Stimulated activated CD8-positive, alpha-beta memory T cell treated with anti-CD3 and anti-CD28 coated beads, Interleukin-15, amount 100 ng/mL, for 4 hours (primary cell): Measurements from ENCODE around the gene DVL1.
"Not testable (repeated sequence)": the region's sequence is repeated elsewhere in the genome, so short reads cannot be mapped to it uniquely, and the experiment has no call there.

Experiments
- DNase-seq, 2 donors: peaks; one replicate each; pipeline ENCODE4 v3.0.0-alpha.2; 2020; ENCODE audit warnings: low read depth in 2 of 2

DVL1 gene

DNA sequence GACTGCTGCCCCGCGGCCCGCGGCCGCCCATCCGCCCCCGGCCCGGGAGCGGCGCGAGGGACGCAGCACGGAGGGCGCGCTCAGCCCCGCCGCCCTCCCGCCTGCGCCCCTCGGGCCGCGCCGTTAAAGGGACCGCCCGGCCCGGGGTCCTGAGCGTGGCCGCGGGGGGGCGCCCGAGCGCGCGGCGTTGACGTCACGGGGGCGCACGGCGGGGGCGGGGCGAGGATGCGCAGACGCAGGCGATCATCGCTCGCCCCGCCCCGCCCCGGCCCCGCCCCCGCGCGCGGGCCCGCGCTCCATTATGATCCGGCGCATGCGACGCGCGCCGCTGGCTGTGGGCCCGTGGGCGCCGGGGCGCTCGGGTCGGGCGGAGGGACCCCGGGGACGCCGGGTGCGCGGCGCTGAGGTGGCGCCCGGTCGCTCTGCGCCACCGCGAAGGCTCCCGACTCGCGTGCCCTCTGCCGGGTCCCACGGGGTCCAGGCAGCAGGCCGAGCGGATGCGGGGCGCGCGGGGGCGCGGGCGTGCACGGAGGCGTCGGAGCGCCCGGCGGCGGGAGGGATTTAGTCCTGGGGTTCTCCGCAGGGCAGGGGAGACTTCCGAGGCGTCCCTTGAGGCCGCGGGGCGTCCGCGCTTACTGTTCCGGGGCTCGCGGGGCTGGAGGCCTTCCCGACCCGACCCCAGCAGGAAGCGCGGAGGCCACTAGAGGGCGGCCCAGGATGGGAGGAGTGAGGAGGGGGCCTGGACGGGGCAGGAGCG, at the start of gene DVL1:
Gene DVL1, minus strand, starts transcription at position 163 of the 757 bp plus-strand sequence. CDS start 353 bp downstream, outside the sequence.
- peak; percentile 24 to 45 for DNase-seq

- DNase-seq: no peak
Measured at GRCh38 chr1:1398677-1399186, 49.5 kb upstream of the DVL1 start.

GRCh38 chr1:1397839-1398523, 48.8 kb upstream of the DVL1 start:
- no peak for DNase-seq

DNA sequence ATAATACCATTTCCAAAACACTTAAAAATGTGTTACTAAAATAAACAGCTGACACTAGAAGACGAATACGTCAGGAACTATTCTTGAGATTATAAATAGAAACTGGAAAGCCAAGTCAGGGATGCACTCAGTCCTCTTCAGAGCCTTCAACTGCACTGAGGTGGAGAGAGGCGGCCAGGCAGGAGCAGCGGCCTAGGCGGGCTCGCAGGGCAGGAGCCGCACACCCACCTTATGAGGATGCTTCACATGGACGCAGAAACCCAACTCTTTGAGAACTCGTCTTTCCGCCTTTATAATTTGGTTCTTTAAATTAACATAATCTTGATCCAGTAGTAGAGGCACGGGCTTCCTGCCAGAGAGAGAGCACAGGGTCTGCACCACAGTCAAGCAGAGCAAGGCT, 45.9 kb upstream of the DVL1 start:
- no peak for DNase-seq

DNA sequence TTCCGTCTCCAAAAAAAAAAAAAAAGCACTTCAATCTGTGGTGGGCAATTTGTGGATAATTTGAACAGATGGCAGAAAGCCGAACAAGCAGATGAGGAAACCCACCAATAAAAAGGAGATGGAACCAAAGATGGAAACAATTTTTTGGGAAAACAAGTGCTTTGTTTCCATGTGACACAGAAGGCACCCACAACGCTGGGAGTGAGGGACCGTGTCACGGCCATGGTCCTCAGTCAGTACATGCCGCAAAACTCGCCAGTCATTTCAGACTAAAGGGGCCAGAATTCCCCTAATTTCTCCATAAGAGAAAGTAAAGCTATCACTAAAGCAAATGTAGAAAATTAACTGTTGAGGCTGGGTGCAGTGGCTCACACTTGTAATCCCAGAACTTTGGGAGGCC, 44.9 kb upstream of the DVL1 start:
- no peak for DNase-seq

DNA sequence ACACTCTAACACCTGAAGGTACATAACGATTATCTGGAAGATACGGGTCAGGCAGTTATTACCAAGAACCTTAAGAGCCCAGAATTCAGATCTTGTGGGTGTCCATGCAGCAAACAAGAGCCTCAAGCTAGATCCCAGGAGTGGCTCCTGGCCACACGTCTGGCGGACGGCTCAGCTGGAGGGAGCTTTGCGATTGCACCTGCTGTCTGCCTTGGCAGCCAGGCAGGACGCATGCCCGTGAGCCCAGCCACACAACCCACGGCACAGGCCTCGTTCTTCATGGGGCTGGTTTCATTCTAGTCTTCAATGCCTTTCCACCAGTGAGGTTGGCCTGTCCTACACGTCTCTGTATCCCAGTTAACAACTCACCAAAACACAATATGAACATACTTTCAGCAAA, 44.2 kb upstream of the DVL1 start:
- DNase-seq: no peak

DNA sequence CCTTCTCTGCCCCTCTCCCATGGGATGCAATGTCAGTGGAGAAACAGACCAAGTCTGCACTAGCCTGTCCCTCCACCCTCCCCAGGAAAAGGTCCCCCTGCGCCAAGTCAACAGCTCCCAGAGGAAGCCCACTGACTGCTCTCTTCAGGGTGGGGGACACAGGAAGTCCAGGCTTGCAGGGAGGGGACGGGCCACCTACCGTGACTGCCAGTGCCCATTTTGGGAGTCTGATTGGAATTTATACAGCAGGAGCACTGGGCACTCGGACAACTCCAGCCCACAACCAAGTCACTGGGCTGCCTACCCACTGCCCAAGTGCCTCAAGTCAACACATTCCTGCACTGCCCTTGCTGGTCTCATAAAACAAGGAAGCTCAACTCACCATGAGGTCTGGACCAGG, 43.8 kb upstream of the DVL1 start:
- DNase-seq: no peak

DNA sequence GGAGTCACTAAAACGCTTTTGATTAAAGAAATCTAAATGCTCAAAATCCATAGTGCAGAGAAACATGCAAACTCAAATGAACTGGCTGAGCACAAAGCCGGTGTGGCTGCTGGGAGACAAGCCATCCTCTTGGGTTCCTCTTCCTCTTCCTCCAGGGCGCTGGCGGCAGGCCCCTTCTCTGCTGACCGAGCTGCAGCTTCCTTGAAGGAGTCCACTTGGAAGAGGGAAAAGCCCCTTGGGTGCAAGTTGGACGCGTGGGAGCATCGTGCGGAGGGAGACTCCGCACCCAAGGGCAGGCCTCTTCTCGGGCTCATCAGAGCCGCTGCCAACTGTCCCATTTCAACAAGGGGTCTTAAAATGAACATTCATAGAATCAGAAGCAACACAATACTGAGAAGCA, 42.0 kb upstream of the DVL1 start:
- DNase-seq: no peak

DNA sequence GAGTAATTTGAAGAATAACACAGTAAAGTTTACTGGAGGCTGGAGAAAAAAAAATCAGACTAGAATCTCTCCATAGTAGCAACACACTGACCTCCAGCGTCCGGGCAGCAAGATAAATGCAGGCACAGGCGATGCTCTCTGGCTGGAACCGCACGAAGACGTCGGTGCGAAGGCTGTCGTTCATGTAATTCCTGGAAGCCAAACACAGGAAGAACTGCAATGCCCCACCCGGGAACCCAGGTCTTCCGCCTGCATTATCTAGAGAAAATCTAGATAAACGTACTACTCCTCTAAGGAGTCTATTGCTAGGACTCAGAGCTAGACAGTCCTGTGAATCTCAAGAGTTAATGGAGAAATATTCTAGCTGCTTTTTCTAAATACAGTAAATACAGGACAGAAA, 41.5 kb upstream of the DVL1 start:
- no peak for DNase-seq

DNA sequence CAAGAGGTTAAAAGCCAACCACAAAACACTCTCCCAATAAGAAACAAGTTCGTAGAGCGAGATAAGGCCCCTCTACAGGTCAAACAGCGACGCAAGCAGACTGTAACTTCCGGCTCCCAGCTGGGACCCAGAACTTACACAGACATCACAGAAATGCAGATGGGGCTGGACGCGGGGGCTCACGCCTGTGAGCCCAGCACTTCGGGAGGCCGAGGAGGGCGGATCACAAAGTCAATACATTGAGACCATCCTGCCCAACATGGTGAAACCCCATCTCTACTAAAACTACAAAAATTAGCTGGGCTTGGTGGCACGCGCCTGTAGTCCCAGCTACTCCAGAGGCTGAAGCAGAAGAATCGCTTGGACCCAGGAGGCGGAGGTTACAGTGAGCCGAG, 38.9 kb upstream of the DVL1 start:
- DNase-seq: no peak

DNA sequence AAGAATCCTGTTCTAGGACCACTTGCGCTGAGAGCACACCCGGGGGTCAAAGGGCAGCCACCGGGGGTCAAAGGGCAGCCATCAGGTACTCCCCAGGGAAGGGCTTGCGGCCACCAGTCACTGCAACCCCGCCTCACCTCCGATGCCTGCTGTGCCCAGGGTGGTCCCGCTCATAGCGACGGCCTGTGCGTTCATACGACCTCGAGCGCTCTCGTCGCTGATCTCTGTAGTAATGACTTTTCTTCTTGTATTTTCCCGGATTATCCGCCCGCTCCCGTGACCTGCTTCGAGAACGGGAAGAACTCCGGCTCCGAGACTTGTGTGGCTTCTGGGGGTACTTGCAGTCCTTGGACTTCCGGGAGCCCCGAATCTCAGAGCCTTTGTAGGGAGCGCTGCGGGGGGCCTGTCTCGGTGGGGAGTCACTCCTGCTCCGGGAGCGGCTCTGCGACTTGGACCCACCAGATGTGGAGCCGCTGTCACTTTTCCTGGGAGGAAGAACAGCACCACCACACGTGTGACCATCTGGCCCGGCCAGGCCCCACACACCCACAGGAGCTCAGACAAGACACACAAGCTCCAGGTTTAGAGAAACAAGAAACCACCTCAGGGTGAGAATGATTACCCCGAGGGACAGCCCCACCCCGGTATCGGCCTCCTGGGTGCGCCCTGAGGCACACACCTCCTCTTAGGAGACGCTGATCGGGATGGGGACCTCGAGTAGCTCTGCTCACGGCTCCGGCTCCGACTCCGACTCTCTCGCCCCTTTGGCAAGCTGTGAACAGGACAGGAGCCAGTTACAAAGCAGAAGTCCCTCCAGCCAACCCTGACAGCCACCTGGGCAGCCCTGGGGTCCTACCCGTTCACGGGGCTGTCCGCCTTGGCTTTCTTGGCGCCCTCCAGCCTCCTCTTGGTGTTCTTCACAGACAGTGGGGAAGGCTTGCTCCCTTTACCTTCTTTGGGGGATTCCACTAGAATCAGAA, 38.2 kb upstream of the DVL1 start:
- DNase-seq: no peak

GRCh38 chr1:1385931-1386330, 36.7 kb upstream of the DVL1 start:
- no peak for DNase-seq

DNA sequence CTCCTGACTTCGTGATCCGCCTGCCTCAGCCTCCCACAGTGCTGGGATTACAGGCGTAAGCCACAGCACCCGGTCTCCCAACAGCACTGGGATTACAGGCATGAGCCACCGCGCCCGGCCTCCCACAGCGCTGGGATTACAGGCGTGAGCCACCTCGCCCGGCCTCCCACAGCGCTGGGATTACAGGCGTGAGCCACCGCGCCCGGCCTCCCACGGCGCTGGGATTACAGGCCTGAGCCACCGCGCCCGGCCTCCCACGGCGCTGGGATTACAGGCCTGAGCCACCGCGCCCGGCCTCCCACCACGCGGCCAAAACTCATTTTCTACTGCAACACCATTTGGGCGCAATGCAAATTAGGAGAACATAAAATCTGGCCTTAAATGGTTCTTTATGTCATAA, 36.1 kb upstream of the DVL1 start:
- not testable (repeated sequence) for DNase-seq

DNA sequence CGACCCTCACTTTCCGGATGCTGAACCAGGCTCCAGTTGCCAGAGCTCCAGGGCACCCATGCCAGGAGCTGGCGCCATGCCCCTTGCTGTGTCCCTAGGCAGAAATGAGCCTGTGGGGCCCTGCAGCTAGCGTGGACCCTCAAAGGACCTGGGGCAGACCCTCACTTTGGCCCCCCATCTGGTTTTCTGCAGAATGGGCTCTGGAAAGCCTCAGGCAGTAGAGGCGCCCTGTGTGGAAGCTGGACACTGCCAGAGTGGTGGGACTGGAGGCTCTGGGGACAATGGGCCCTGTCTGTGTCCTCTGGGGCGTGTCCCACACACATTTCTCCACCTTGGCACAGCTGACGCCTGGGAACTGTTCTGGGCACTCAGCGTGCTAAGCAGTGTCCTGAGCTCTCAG, 32.1 kb upstream of the DVL1 start:
- DNase-seq: no peak

DNA sequence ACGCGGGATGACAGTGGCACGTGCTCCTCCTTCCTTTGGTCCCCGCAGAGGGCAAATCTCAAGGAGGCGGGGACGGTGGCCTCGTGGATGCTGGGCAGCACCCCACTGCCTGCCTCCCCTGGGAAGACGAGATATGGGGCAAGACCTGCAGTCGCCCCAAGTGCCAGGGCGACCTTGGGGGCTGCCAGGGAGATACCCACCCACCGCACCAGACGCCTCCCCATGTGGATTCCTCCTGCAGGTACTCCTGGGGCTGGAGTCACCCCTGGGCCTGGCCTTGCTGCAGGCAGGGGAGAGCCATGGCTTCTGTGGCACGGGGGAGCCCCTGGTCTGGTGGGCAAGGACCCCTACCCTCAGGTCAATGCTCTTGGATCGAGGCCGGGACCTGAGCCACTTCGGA, 31.6 kb upstream of the DVL1 start:
- no peak for DNase-seq

GRCh38 chr1:1377540-1378205, 28.5 kb upstream of the DVL1 start:
- DNase-seq: no peak

GRCh38 chr1:1376551-1377226, 27.5 kb upstream of the DVL1 start:
- no peak for DNase-seq

DNA sequence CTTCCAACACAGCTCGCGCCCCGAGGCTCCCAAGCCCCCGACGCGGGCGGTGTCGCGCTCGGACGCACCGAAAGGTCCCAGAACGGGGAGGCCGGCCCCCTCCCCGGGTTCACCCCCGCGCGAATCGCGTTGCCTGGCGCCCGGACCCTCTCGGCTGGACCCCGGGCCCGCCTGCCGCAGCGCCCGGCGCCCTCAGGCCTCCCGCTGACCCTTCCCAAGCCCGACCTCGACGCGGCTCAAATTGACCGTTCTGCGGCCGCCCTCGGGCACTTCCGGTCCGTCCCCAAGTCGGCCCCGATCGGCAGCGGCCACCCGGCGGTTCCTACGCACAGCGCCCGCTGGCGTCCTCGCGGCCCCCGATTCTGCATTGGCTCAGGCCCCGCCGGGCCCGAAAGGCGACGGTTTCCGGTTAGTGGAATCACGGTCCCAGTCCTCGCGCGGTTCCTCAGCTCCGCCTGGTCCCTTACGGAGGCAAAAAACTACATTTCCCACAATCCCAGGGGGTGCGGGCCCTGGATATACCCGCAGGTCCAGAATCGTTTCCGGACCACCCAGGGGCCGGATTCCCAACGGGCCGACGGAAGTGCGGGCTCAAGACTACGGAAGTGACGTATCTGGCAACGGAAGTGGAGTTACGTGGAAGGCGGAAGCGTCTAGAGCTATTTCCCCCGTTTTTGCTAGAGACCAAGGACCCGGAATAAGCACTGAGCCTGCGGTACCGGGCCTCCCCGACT, 25.9 kb upstream of the DVL1 start, which contains the start of gene AURKAIP1:
Gene AURKAIP1, minus strand, starts transcription at position 279 of the 734 bp plus-strand sequence. CDS start 451 bp downstream, outside the sequence.
- peak; percentile 88 to 92 for DNase-seq

DNA sequence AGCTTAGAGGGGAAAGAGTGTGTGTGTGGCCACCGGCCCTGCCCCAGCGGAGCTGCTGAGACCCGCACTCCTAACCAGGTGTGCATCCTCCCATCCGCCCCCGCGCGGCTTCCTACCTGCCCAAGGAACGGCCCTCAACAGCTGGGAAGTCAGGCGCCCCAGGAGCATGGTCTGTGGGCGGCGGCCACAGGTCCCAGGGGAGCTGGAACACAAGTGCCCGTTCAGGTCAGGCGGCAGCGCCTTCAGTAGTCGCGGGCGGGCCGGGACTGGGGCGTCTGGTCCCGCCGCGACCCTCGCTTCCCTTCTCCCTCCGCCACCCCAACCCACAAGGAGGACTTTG, 25.3 kb upstream of the DVL1 start:
- no peak for DNase-seq
